SKM-1 (cell line): ENCODE results near the gene GAGE10.
"Not testable (repeated sequence)": the region's sequence is repeated elsewhere in the genome, so short reads cannot be mapped to it uniquely, and the experiment has no call there.

Source experiments
- DNase-seq: peaks from one replicate; lab custom pipeline; 2025; ENCODE audit not compliant: unreplicated experiment; lab: John Stamatoyannopoulos, UW

Gene GAGE10

GRCh38 chrX:49322266-49322665 is 18.8 kb downstream of the GAGE10 start:
- DNase-seq = not testable (repeated sequence)

DNA sequence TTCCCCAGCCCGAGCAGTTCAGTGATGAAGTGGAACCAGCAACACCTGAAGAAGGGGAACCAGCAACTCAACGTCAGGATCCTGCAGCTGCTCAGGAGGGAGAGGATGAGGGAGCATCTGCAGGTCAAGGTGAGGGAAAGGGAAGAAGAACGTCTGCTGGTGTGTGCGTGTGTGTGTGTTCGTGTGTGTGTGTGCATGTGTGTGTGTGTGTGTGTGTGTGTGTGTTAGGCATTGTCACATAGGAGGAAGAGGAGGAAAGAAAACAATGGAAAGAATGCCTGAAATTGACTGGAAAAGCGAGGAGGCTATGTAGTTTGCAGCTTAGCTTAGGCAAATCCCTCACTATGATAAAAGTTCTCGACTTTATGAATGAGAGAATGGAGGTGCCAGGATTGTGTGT is 20.3 kb downstream of the GAGE10 start:
- DNase-seq = not testable (repeated sequence)

DNA sequence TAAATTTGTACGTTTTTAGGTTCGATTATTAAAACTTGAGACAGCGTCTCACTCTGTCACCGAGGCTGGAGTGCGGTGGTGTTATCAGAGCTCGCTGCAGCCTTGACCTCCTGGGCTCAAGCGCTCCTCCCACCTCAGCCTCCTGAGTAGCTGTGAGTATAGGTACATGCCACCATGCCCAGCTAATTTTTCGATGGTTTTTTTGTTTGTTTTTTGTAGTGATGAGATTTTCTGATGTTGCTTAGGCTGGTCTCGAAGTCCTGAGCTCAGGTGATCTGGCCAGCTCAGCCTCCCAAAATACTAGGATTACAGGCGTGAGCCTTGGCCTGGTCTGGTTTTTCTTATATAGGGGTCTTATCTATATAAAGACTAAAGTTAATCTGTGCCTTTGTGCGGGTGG is 27.0 kb downstream of the GAGE10 start:
- not testable (repeated sequence) for DNase-seq

- not testable (repeated sequence) for DNase-seq
Observed at GRCh38 chrX:49331282-49331681, 27.8 kb downstream of the GAGE10 start, which contains the start of gene GAGE13. GAGE13 (plus strand) TSS chrX:49331582; CDS start chrX:49332738, 1,156 bp downstream.

GRCh38 chrX:49331841-49332240 is 28.4 kb downstream of the GAGE10 start:
- DNase-seq = not testable (repeated sequence)

GRCh38 chrX:49341449-49341848 is 38.0 kb downstream of the GAGE10 start:
- DNase-seq = not testable (repeated sequence)

GRCh38 chrX:49344496-49345175 is 41.2 kb downstream of the GAGE10 start:
- not testable (repeated sequence) for DNase-seq

GRCh38 chrX:49345402-49345801 is 42.0 kb downstream of the GAGE10 start:
- not testable (repeated sequence) for DNase-seq

DNA sequence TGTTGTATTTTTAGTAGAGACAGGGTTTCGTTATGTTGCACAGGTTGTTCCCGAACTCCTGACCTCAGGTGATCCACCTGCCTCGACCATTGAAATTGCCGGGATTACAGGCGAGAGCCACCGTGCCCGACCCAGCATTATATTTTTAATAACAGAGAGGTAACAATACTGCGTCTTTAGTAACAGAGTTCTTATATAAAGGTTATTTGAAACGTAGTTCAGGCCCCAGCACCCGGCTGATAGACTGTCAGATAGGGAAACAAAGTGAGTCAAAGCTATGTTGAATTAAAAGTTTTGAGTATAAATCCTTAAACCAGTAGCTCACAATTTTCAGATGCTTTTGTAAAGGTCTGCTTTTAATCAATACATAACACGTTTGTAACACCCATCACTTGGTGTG is 42.7 kb downstream of the GAGE10 start:
- DNase-seq = not testable (repeated sequence)
